ENCODE results near the gene PTPN5.
A peak's percentile ranks its signal among the peaks of the same experiment; 100 is the strongest.
"Not testable (repeated sequence)": the region's sequence is repeated elsewhere in the genome, so short reads cannot be mapped to it uniquely, and the experiment has no call there.

The PTPN5 gene

GRCh38 chr11:18791207-18791968 is at the start of gene PTPN5:
TSS of gene PTPN5 (minus strand) at chr11:18791798. CDS start at chr11:18771958, 19,840 bp downstream.
- Histone ChIP-seq H3K36me3 (ENCODE audit: control insufficient read depth in 1 of 2, insufficient read depth in 2 of 2, low read length in 2 of 2) (no peaks in the 10 kb centered on the region), H3K4me3 (ENCODE audit: low read depth in 1 of 2, low read length in 2 of 2) (peak within 1 kb of the TSS; percentile 16 to 64), H3K4me1 (ENCODE audit: control insufficient read depth in 1 of 2, insufficient read depth in 2 of 2, low read length in 2 of 2) (peaks cover 0 to 16% of the 10 kb centered on the region in 2 donors), H3K27me3 (ENCODE audit: low read depth, low read length) (peaks cover 7% of the 10 kb centered on the region), H3K9me3 (ENCODE audit: control insufficient read depth in 1 of 2, low read length in 2 of 2) (no peaks in the 10 kb centered on the region), H3K27ac (ENCODE audit: low read length) (no peak within 1 kb of the TSS)

GRCh38 chr11:18836417-18836816 is 44.8 kb upstream of the PTPN5 start:
- Histone ChIP-seq H3K4me1 (ENCODE audit: control insufficient read depth in 1 of 2, insufficient read depth in 2 of 2, low read length in 2 of 2) (no peaks in the 10 kb centered on the region), H3K9me3 (ENCODE audit: control insufficient read depth in 1 of 2, low read length in 2 of 2) (peaks cover 0 to 12% of the 10 kb centered on the region in 2 donors)

GRCh38 chr11:18834754-18835466 is 43.3 kb upstream of the PTPN5 start:
- Histone ChIP-seq H3K27me3 (ENCODE audit: low read depth, low read length) (no peaks in the 10 kb centered on the region), H3K4me3 (ENCODE audit: low read depth in 1 of 2, low read length in 2 of 2) (no peak overlapping the region), H3K36me3 (ENCODE audit: control insufficient read depth in 1 of 2, insufficient read depth in 2 of 2, low read length in 2 of 2) (no peaks in the 10 kb centered on the region), H3K27ac (ENCODE audit: low read length) (no peak overlapping the region), H3K9me3 (ENCODE audit: control insufficient read depth in 1 of 2, low read length in 2 of 2) (peaks cover 0 to 8% of the 10 kb centered on the region in 2 donors), H3K4me1 (ENCODE audit: control insufficient read depth in 1 of 2, insufficient read depth in 2 of 2, low read length in 2 of 2) (no peaks in the 10 kb centered on the region)

More at GRCh38 chr11:18836417-18836816, 44.8 kb upstream of the PTPN5 start:
- Histone ChIP-seq H3K36me3 (ENCODE audit: control insufficient read depth in 1 of 2, insufficient read depth in 2 of 2, low read length in 2 of 2) (no peaks in the 10 kb centered on the region), H3K27ac (ENCODE audit: low read length) (no peak overlapping the region), H3K4me3 (ENCODE audit: low read depth in 1 of 2, low read length in 2 of 2) (no peak overlapping the region), H3K27me3 (ENCODE audit: low read depth, low read length) (no peaks in the 10 kb centered on the region)

DNA sequence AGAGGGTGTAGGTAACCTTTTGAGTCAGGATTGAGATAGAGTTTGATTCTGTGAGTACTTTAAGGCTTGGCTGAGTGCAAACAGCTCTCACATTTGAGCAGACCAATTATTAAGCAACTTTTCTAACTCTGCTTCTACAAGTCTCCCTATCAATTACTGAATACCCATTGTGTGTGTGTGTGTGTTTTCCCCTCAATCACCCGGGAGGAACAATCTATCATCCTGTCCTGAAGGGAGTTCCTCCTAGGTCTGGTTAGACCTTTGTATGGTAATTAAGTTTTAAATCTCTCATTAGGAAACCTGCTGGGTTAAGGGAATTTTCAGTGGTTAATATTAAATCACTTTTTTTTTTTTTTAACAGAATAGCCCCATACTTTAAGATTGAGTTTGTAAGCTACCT is 28.6 kb upstream of the PTPN5 start:
- not testable (repeated sequence) for H3K4me1 ChIP-seq (ENCODE audit: control insufficient read depth in 1 of 2, insufficient read depth in 2 of 2, low read length in 2 of 2); H3K27me3 ChIP-seq (ENCODE audit: low read depth, low read length); H3K9me3 ChIP-seq (ENCODE audit: control insufficient read depth in 1 of 2, low read length in 2 of 2); H3K36me3 ChIP-seq (ENCODE audit: control insufficient read depth in 1 of 2, insufficient read depth in 2 of 2, low read length in 2 of 2); H3K4me3 ChIP-seq (ENCODE audit: low read depth in 1 of 2, low read length in 2 of 2); H3K27ac ChIP-seq (ENCODE audit: low read length)

DNA sequence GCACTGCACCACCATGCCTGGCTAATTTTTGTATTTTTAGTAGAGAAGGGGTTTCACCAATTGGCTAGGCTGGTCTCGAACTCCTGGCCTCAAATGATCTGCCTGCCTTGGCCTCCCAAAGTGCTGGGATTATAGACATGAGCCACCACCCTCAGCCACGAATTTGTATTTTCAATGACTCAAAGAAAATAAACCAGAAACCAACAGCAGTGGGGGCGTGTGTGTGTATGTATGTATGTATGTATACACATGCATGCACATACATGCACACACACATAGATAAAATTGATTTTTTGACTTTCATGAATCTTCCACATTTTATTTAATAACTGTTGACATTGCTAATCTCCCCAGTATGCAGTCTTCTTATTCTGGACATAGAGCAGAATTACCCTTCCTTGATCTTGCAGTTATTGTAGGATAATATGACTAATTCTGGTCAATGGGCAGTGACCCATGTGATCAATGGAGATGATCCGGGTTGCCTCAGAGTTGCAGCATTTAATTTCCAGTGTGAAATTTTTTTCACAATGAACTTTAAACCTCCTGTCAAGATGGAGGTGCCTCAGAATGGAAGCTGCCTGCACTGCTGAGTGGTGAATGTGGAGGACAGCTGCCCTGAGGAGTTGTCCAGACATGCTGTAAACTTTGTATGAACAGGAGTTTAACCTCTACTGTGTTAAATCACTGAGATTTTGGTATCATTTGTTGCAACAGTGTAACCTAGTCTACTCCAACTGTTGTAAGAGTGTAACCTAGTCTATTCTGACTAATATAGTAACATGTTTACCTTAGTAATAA is 12.8 kb upstream of the PTPN5 start:
- no peak overlapping the region for H3K27ac ChIP-seq (ENCODE audit: low read length)
- H3K9me3 ChIP-seq (ENCODE audit: control insufficient read depth in 1 of 2, low read length in 2 of 2) = no peaks in the 10 kb centered on the region
- H3K27me3 ChIP-seq (ENCODE audit: low read depth, low read length) = no peaks in the 10 kb centered on the region
- no peak overlapping the region for H3K4me3 ChIP-seq (ENCODE audit: low read depth in 1 of 2, low read length in 2 of 2)
- H3K36me3 ChIP-seq (ENCODE audit: control insufficient read depth in 1 of 2, insufficient read depth in 2 of 2, low read length in 2 of 2) = no peaks in the 10 kb centered on the region
- H3K4me1 ChIP-seq (ENCODE audit: control insufficient read depth in 1 of 2, insufficient read depth in 2 of 2, low read length in 2 of 2) = no peaks in the 10 kb centered on the region

- Histone ChIP-seq H3K36me3 (ENCODE audit: control insufficient read depth in 1 of 2, insufficient read depth in 2 of 2, low read length in 2 of 2) (no peaks in the 10 kb centered on the region), H3K27ac (ENCODE audit: low read length) (no peak overlapping the region), H3K4me1 (ENCODE audit: control insufficient read depth in 1 of 2, insufficient read depth in 2 of 2, low read length in 2 of 2) (no peaks in the 10 kb centered on the region), H3K27me3 (ENCODE audit: low read depth, low read length) (no peaks in the 10 kb centered on the region), H3K9me3 (ENCODE audit: control insufficient read depth in 1 of 2, low read length in 2 of 2) (no peaks in the 10 kb centered on the region), H3K4me3 (ENCODE audit: low read depth in 1 of 2, low read length in 2 of 2) (no peak overlapping the region)
Observed at GRCh38 chr11:18802381-18803257, 11.0 kb upstream of the PTPN5 start.

DNA sequence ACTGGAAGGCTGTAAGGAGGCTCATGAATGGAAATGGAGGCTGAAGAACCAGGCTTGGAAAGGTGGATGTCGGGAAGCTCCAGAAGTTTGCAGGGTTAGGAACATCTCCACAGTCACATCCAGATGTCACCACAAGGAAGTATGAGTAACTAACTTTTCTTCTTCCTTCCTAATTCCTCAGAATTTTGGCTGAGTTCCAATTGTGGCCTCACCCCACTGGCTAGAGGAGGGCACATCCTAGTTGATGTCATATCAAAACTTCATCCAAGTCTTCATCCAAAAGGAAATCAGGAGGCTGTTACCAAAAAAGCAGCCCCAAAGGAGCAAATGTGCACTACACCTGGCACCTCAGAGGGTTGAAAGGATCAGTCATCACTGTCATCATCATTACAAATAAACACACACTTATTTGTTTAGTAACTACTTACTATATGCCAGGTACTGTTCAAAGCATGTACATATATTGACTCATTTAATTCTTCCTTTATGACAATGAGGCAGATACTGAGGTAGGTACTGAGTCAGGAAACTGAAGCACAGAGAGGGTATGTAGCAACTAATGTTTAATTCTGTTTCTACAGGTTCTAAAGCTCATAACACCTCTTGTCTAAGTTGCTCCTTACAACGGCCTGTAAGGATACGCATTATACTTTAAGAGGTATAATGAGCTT is 7.3 kb upstream of the PTPN5 start:
- H3K36me3 ChIP-seq (ENCODE audit: control insufficient read depth in 1 of 2, insufficient read depth in 2 of 2, low read length in 2 of 2) = no peaks in the 10 kb centered on the region
- H3K27me3 ChIP-seq (ENCODE audit: low read depth, low read length) = no peaks in the 10 kb centered on the region
- H3K4me1 ChIP-seq (ENCODE audit: control insufficient read depth in 1 of 2, insufficient read depth in 2 of 2, low read length in 2 of 2) = no peaks in the 10 kb centered on the region
- no peak overlapping the region for H3K4me3 ChIP-seq (ENCODE audit: low read depth in 1 of 2, low read length in 2 of 2)
- H3K9me3 ChIP-seq (ENCODE audit: control insufficient read depth in 1 of 2, low read length in 2 of 2) = no peaks in the 10 kb centered on the region
- no peak overlapping the region for H3K27ac ChIP-seq (ENCODE audit: low read length)

GRCh38 chr11:18794956-18795355 is 3.4 kb upstream of the PTPN5 start:
- Histone ChIP-seq H3K4me3 (ENCODE audit: low read depth in 1 of 2, low read length in 2 of 2) (no peak overlapping the region), H3K27me3 (ENCODE audit: low read depth, low read length) (peaks cover 7% of the 10 kb centered on the region), H3K27ac (ENCODE audit: low read length) (no peak overlapping the region), H3K4me1 (ENCODE audit: control insufficient read depth in 1 of 2, insufficient read depth in 2 of 2, low read length in 2 of 2) (peaks cover 0 to 16% of the 10 kb centered on the region in 2 donors), H3K36me3 (ENCODE audit: control insufficient read depth in 1 of 2, insufficient read depth in 2 of 2, low read length in 2 of 2) (no peaks in the 10 kb centered on the region), H3K9me3 (ENCODE audit: control insufficient read depth in 1 of 2, low read length in 2 of 2) (no peaks in the 10 kb centered on the region)

- Histone ChIP-seq H3K27me3 (ENCODE audit: low read depth, low read length) (peaks cover 7% of the 10 kb centered on the region), H3K4me1 (ENCODE audit: control insufficient read depth in 1 of 2, insufficient read depth in 2 of 2, low read length in 2 of 2) (peaks cover 0 to 16% of the 10 kb centered on the region in 2 donors), H3K27ac (ENCODE audit: low read length) (no peak overlapping the region), H3K36me3 (ENCODE audit: control insufficient read depth in 1 of 2, insufficient read depth in 2 of 2, low read length in 2 of 2) (no peaks in the 10 kb centered on the region), H3K4me3 (ENCODE audit: low read depth in 1 of 2, low read length in 2 of 2) (no peak overlapping the region), H3K9me3 (ENCODE audit: control insufficient read depth in 1 of 2, low read length in 2 of 2) (no peaks in the 10 kb centered on the region)
Observed at GRCh38 chr11:18792827-18793226, 1.2 kb upstream of the PTPN5 start.

DNA sequence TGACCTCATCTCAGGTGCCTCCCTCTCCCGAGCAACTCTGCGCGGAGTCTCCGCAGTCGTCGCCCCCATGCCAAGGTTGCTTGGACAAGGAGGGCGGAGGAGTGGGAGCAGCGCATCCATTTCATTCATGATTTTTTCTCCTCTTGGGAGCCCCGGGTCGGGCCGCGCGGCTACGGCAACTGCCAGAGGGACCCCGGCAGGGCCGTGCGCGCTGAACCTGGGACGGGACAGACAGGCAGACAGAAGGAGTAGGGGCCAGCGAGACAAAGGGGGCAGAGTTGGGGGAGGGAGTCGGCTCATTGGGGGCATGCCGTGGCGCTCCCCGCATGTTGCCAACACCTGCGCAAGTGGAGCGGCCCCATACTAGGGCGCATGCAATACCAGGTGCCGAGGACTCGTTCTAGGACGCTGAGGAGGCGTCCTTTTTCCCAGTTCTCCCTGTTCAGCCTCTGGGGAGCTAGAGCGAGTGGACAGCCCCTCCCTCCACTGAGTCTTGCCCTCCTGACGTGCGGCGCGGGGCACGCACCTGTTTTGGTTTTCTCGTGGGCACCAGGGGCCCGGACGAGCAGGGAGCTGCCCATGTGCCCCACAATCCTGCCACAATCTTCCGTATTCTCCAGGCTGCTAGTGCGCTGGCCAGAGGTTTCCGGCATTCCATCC is 501 bp upstream of the PTPN5 start:
- no peak overlapping the region for H3K27ac ChIP-seq (ENCODE audit: low read length)
- H3K9me3 ChIP-seq (ENCODE audit: control insufficient read depth in 1 of 2, low read length in 2 of 2) = no peaks in the 10 kb centered on the region
- H3K4me3 ChIP-seq (ENCODE audit: low read depth in 1 of 2, low read length in 2 of 2) = peak overlapping the region; percentile 16 to 64
- H3K27me3 ChIP-seq (ENCODE audit: low read depth, low read length) = peaks cover 7% of the 10 kb centered on the region
- no peaks in the 10 kb centered on the region for H3K36me3 ChIP-seq (ENCODE audit: control insufficient read depth in 1 of 2, insufficient read depth in 2 of 2, low read length in 2 of 2)
- peaks cover 0 to 16% of the 10 kb centered on the region in 2 donors for H3K4me1 ChIP-seq (ENCODE audit: control insufficient read depth in 1 of 2, insufficient read depth in 2 of 2, low read length in 2 of 2)

All from muscle layer of duodenum (tissue), 2 donors.